CD4-positive, CD25-positive, alpha-beta regulatory T cell (primary cell): Measurements from ENCODE around the gene NKPD1. TPM values are rescaled to one million over a fixed set of nuclear protein-coding genes. Genes with fewer than 3 reads are reported as not detected.
A peak's percentile ranks its signal among the peaks of the same experiment; 100 is the strongest.

Source experiments
- ATAC-seq, 2 donors: fragments of 150-1000 bp; cut with Tn5 transposase; one replicate each; pipeline ENCODE4 v1.10.0; 2021; ENCODE audit warnings: low read depth in 2 of 2, moderate number of reproducible peaks in 2 of 2, moderate library complexity in 1 of 2
- DNase-seq, 3 donors: peaks; one replicate each; pipeline versions ENCODE4 v3.0.0 to v3.0.0-alpha.2; 2012 to 2022; ENCODE audit warnings: mixed read lengths in 1 of 3
- H3K27ac ChIP-seq: one replicate; pipeline ENCODE4 v1.7.0; 2013; ENCODE audit warnings: mild to moderate bottlenecking, low read length; ENCODE audit not compliant: insufficient read depth, poor library complexity, severe bottlenecking
- H3K27me3 ChIP-seq: one replicate; pipeline ENCODE4 v1.7.0; 2013; ENCODE audit warnings: low read length; ENCODE audit not compliant: control insufficient read depth, insufficient read depth
- H3K36me3 ChIP-seq: one replicate; pipeline ENCODE4 v1.7.0; 2013; ENCODE audit warnings: mild to moderate bottlenecking, low read length, moderate library complexity; ENCODE audit not compliant: control insufficient read depth, insufficient read depth
- H3K4me1 ChIP-seq: 2 replicates; pipeline ENCODE4 v1.7.0; 2013; ENCODE audit warnings: mild to moderate bottlenecking, low read length; ENCODE audit not compliant: insufficient read depth, control insufficient read depth, poor library complexity, severe bottlenecking
- H3K4me3 ChIP-seq: one replicate; pipeline ENCODE4 v1.7.0; 2013; ENCODE audit warnings: low read depth, mild to moderate bottlenecking, low read length, moderate library complexity
- H3K9me3 ChIP-seq, 2 experiments: 1 replicate in 1 of 2; 2 replicates in 1 of 2; pipeline ENCODE4 v1.7.0; 2013; ENCODE audit warnings: low read length in 2 of 2, mild to moderate bottlenecking in 1 of 2, moderate library complexity in 1 of 2; ENCODE audit not compliant: control insufficient read depth in 2 of 2
- H3K27ac Mint-ChIP-seq, 3 donors: one replicate each; pipeline ENCODE4 v1.8.0; 2020 to 2022; ENCODE audit warnings: mild to moderate bottlenecking in 3 of 3, mixed read lengths in 3 of 3, moderate library complexity in 2 of 3
- H3K27me3 Mint-ChIP-seq: one replicate; pipeline ENCODE4 v1.8.0; 2022; ENCODE audit warnings: mild to moderate bottlenecking, mixed read lengths
- H3K36me3 Mint-ChIP-seq: one replicate; pipeline ENCODE4 v1.8.0; 2020; ENCODE audit warnings: mixed read lengths
- H3K4me1 Mint-ChIP-seq, 4 donors: one replicate each; pipeline ENCODE4 v1.8.0; 2020 to 2022; ENCODE audit warnings: mixed read lengths in 4 of 4, mild to moderate bottlenecking in 1 of 4
- H3K4me3 Mint-ChIP-seq, 4 donors: one replicate each; pipeline ENCODE4 v1.8.0; 2020 to 2022; ENCODE audit warnings: mild to moderate bottlenecking in 4 of 4, mixed read lengths in 4 of 4, moderate library complexity in 3 of 4
- H3K9me3 Mint-ChIP-seq, 7 donors: one replicate each; pipeline ENCODE4 v1.8.0; 2020 to 2022; ENCODE audit warnings: mixed read lengths in 7 of 7, mild to moderate bottlenecking in 3 of 7, moderate library complexity in 2 of 7
- polyA plus RNA-seq, 4 donors: library from polyadenylated mRNA; unstranded; fragments of 300-500 nt; fragmentation: Illumina TruSeq; gene quantifications; one replicate each; pipeline ENCODE4 v1.2.3, GENCODE V29; 2021
- total RNA-seq: library from RNA; stranded (reverse); gene quantifications from one replicate; pipeline ENCODE4 v1.2.3, GENCODE V29; 2022

Gene NKPD1
- total and polyA plus RNA-seq, 5 donors from 2014 or later, result 0.05 to 0.72 (median 0.21) TPM

- ATAC-seq (no peak), DNase-seq (no peak)
- Histone ChIP-seq H3K4me3 (no peak overlapping the region), H3K36me3 (peaks cover 6% of the 10 kb centered on the region), H3K27me3 (no peaks in the 10 kb centered on the region), H3K27ac (no peak overlapping the region), H3K9me3 (no peaks in the 10 kb centered on the region), H3K4me1 (no peaks in the 10 kb centered on the region)
- Mint-ChIP-seq H3K36me3 (peaks cover 7% of the 10 kb centered on the region), H3K9me3 (no peaks in the 10 kb centered on the region), H3K27me3 (no peaks in the 10 kb centered on the region), H3K4me3 (no peak overlapping the region), H3K27ac (no peak overlapping the region), H3K4me1 (peaks cover 0 to 8% (median 2%) of the 10 kb centered on the region in 4 donors)
Measured at GRCh38 chr19:45139286-45140143, 21.3 kb downstream of the NKPD1 start.

- Histone ChIP-seq H3K27ac (no peak overlapping the region), H3K27me3 (no peaks in the 10 kb centered on the region), H3K4me1 (no peaks in the 10 kb centered on the region), H3K9me3 (no peaks in the 10 kb centered on the region), H3K4me3 (no peak overlapping the region), H3K36me3 (peaks cover 6% of the 10 kb centered on the region)
- Mint-ChIP-seq H3K27me3 (no peaks in the 10 kb centered on the region), H3K4me1 (peaks cover 0 to 11% (median 5%) of the 10 kb centered on the region in 4 donors), H3K36me3 (peaks cover 7% of the 10 kb centered on the region), H3K27ac (no peak overlapping the region), H3K9me3 (no peaks in the 10 kb centered on the region), H3K4me3 (peak overlapping the region in 1 of 4 donors; percentile 51)
- no peak for DNase-seq
- no peak for ATAC-seq
Measured at GRCh38 chr19:45138303-45138751, 22.5 kb downstream of the NKPD1 start.

GRCh38 chr19:45137179-45137761, 23.5 kb downstream of the NKPD1 start:
- Mint-ChIP-seq H3K9me3 (no peaks in the 10 kb centered on the region), H3K27me3 (no peaks in the 10 kb centered on the region), H3K4me3 (no peak overlapping the region), H3K4me1 (peaks cover 0 to 11% (median 4%) of the 10 kb centered on the region in 4 donors), H3K27ac (peak overlapping the region in 2 of 3 donors; percentile 29 to 81), H3K36me3 (no peaks in the 10 kb centered on the region)
- no peak for ATAC-seq
- H3K4me3 ChIP-seq, result no peak overlapping the region
- no peaks in the 10 kb centered on the region for H3K27me3 ChIP-seq
- no peaks in the 10 kb centered on the region for H3K9me3 ChIP-seq
- no peak overlapping the region for H3K27ac ChIP-seq
- DNase-seq, result no peak
- peaks cover 4% of the 10 kb centered on the region for H3K36me3 ChIP-seq
- H3K4me1 ChIP-seq, result no peaks in the 10 kb centered on the region

GRCh38 chr19:45136507-45137178, 24.1 kb downstream of the NKPD1 start:
- H3K4me3 ChIP-seq, result no peak overlapping the region
- H3K27ac Mint-ChIP-seq, result no peak overlapping the region
- no peaks in the 10 kb centered on the region for H3K9me3 ChIP-seq
- no peaks in the 10 kb centered on the region for H3K9me3 Mint-ChIP-seq
- H3K4me3 Mint-ChIP-seq, result no peak overlapping the region
- no peaks in the 10 kb centered on the region for H3K4me1 ChIP-seq
- no peaks in the 10 kb centered on the region for H3K27me3 Mint-ChIP-seq
- no peaks in the 10 kb centered on the region for H3K27me3 ChIP-seq
- ATAC-seq, result no peak
- DNase-seq, result no peak
- H3K27ac ChIP-seq, result no peak overlapping the region
- H3K36me3 ChIP-seq, result peaks cover 4% of the 10 kb centered on the region
- H3K36me3 Mint-ChIP-seq, result no peaks in the 10 kb centered on the region
- H3K4me1 Mint-ChIP-seq, result peaks cover 2 to 14% (median 7%) of the 10 kb centered on the region in 4 donors

GRCh38 chr19:45135176-45135885, 25.5 kb downstream of the NKPD1 start:
- Mint-ChIP-seq H3K36me3 (no peaks in the 10 kb centered on the region), H3K9me3 (no peaks in the 10 kb centered on the region), H3K27ac (no peak overlapping the region), H3K27me3 (no peaks in the 10 kb centered on the region), H3K4me1 (peaks cover 4 to 14% (median 8%) of the 10 kb centered on the region in 4 donors), H3K4me3 (no peak overlapping the region)
- no peaks in the 10 kb centered on the region for H3K36me3 ChIP-seq
- no peaks in the 10 kb centered on the region for H3K9me3 ChIP-seq
- no peak overlapping the region for H3K4me3 ChIP-seq
- no peaks in the 10 kb centered on the region for H3K27me3 ChIP-seq
- ATAC-seq (no peak), DNase-seq (no peak)
- no peak overlapping the region for H3K27ac ChIP-seq
- H3K4me1 ChIP-seq, result no peaks in the 10 kb centered on the region

GRCh38 chr19:45133661-45134060, 27.1 kb downstream of the NKPD1 start:
- no peak overlapping the region for H3K27ac ChIP-seq
- no peak for DNase-seq
- H3K27me3 Mint-ChIP-seq, result no peaks in the 10 kb centered on the region

GRCh38 chr19:45130888-45131615, 29.7 kb downstream of the NKPD1 start:
- no peaks in the 10 kb centered on the region for H3K9me3 Mint-ChIP-seq
- H3K27me3 Mint-ChIP-seq, result no peaks in the 10 kb centered on the region
- Histone ChIP-seq H3K9me3 (no peaks in the 10 kb centered on the region), H3K27ac (no peak overlapping the region), H3K4me3 (no peak overlapping the region), H3K36me3 (no peaks in the 10 kb centered on the region), H3K4me1 (no peaks in the 10 kb centered on the region), H3K27me3 (no peaks in the 10 kb centered on the region)
- DNase-seq, result peak in 1 of 3 donors; percentile 13
- ATAC-seq, result no peak
- peaks cover 2 to 14% (median 9%) of the 10 kb centered on the region in 4 donors for H3K4me1 Mint-ChIP-seq
- H3K27ac Mint-ChIP-seq, result peak overlapping the region in 1 of 3 donors; percentile 62
- no peak overlapping the region for H3K4me3 Mint-ChIP-seq
- H3K36me3 Mint-ChIP-seq, result no peaks in the 10 kb centered on the region

More at GRCh38 chr19:45133661-45134060, 27.1 kb downstream of the NKPD1 start:
- Histone ChIP-seq H3K36me3 (no peaks in the 10 kb centered on the region), H3K9me3 (no peaks in the 10 kb centered on the region), H3K4me1 (no peaks in the 10 kb centered on the region), H3K4me3 (no peak overlapping the region), H3K27me3 (no peaks in the 10 kb centered on the region)
- peaks cover 4 to 14% (median 8%) of the 10 kb centered on the region in 4 donors for H3K4me1 Mint-ChIP-seq
- H3K9me3 Mint-ChIP-seq, result no peaks in the 10 kb centered on the region
- H3K27ac Mint-ChIP-seq, result peak overlapping the region in 1 of 3 donors; percentile 17
- H3K36me3 Mint-ChIP-seq, result no peaks in the 10 kb centered on the region
- H3K4me3 Mint-ChIP-seq, result no peak overlapping the region
- ATAC-seq, result no peak
